Posterior vena cava (tissue), 2 donors: ENCODE results near the gene IGFBPL1. TPM values are rescaled to one million over a fixed set of nuclear protein-coding genes. Genes with fewer than 3 reads are reported as not detected.
"Not testable (repeated sequence)": the region's sequence is repeated elsewhere in the genome, so short reads cannot be mapped to it uniquely, and the experiment has no call there.

Source experiments
- DNase-seq: peaks from one replicate; pipeline ENCODE4 v3.0.0-alpha.2; 2020; ENCODE audit warnings: low spot score
- intact Hi-C, 2 donors: fragments of 100-400 bp; cut with DNase I; formaldehyde crosslinking; loops; one replicate each; pipeline versions ENCODE4 v1.14.1 to v1.14.2; 2022 to 2023
- total RNA-seq, 2 donors: library from RNA; stranded (reverse); fragmentation: NEBNext Ultra II Directional; extraction: Animal tissue kit (Norgen Biotek cat#: 25700); gene quantifications; one replicate each; pipeline ENCODE4 v1.2.1, GENCODE V29; 2021
- donor health status: DM: yes; HTN: yes; CAD: no.
- donor health status: DM: yes; HTN: yes; CAD: no.

The IGFBPL1 gene
- total RNA-seq, 2 donors from 2014 or later: 2.7 to 5.5 TPM

- intact Hi-C loops: loop anchor here in 1 of 2 donors (10.0 kb wide), 1 partner anchor 432 kb away; no protein-coding TSS in a partner anchor
- no peak for DNase-seq
These were observed 37.8 kb downstream of the IGFBPL1 start for GRCh38 chr9:38386319-38386895.

GRCh38 chr9:38385896-38386295 is 38.4 kb downstream of the IGFBPL1 start:
- intact Hi-C loops: loop anchor here in 1 of 2 donors (10.0 kb wide), 1 partner anchor 431 kb away; no protein-coding TSS in a partner anchor
- DNase-seq: no peak

GRCh38 chr9:38384990-38385848 is 39.0 kb downstream of the IGFBPL1 start:
- intact Hi-C loops: loop anchor here in 1 of 2 donors (10.0 kb wide), 1 partner anchor 430 kb away; no protein-coding TSS in a partner anchor
- no peak for DNase-seq

GRCh38 chr9:38382141-38382540 is 42.1 kb downstream of the IGFBPL1 start:
- DNase-seq: no peak
- intact Hi-C loops: loop anchor here in 1 of 2 donors (10.0 kb wide), 1 partner anchor 427 kb away; no protein-coding TSS in a partner anchor

- DNase-seq: no peak
- intact Hi-C loops: loop anchor here in 1 of 2 donors (10.0 kb wide), 1 partner anchor 426 kb away; no protein-coding TSS in a partner anchor
These were observed 43.3 kb downstream of the IGFBPL1 start for GRCh38 chr9:38380872-38381534.

- intact Hi-C loops: loop anchor here in 1 of 2 donors (10.0 kb wide), 1 partner anchor 426 kb away; no protein-coding TSS in a partner anchor
These were observed 43.9 kb downstream of the IGFBPL1 start for GRCh38 chr9:38380230-38380871.

GRCh38 chr9:38377336-38378083 is 46.7 kb downstream of the IGFBPL1 start:
- not testable (repeated sequence) for DNase-seq
- intact Hi-C loops: loop anchor here in 1 of 2 donors (2.0 kb wide), 1 partner anchor 15 kb away; the partner anchor contains the start of gene ALDH1B1

More at GRCh38 chr9:38380230-38380871, 43.9 kb downstream of the IGFBPL1 start:
- no peak for DNase-seq

GRCh38 chr9:38376021-38376670 is 48.1 kb downstream of the IGFBPL1 start:
- DNase-seq: no peak
- intact Hi-C loops: loop anchor here in 1 of 2 donors (2.0 kb wide), 1 partner anchor 17 kb away; the partner anchor contains the start of gene ALDH1B1

GRCh38 chr9:38375572-38375963 is 48.7 kb downstream of the IGFBPL1 start:
- intact Hi-C loops: no loop called here
- DNase-seq: no peak

GRCh38 chr9:38374847-38375571 is 49.2 kb downstream of the IGFBPL1 start:
- intact Hi-C loops: no loop called here
- DNase-seq: no peak

GRCh38 chr9:38373679-38374078 is 50.6 kb downstream of the IGFBPL1 start:
- intact Hi-C loops: no loop called here
- no peak for DNase-seq

- no peak for DNase-seq
These were observed 51.3 kb downstream of the IGFBPL1 start for GRCh38 chr9:38372762-38373619.

GRCh38 chr9:38371495-38371894 is 52.8 kb downstream of the IGFBPL1 start:
- DNase-seq: no peak
- intact Hi-C loops: no loop called here

More at GRCh38 chr9:38372762-38373619, 51.3 kb downstream of the IGFBPL1 start:
- intact Hi-C loops: no loop called here

GRCh38 chr9:38370176-38370575 is 54.1 kb downstream of the IGFBPL1 start:
- intact Hi-C loops: no loop called here
- DNase-seq: no peak

GRCh38 chr9:38368731-38369130 is 55.5 kb downstream of the IGFBPL1 start:
- intact Hi-C loops: loop anchor here in 1 of 2 donors (10.0 kb wide), 2 partner anchors 284 to 624 kb away; no protein-coding TSS in a partner anchor

GRCh38 chr9:38367898-38368297 is 56.4 kb downstream of the IGFBPL1 start:
- no peak for DNase-seq
- intact Hi-C loops: loop anchor here in 1 of 2 donors (10.0 kb wide), 2 partner anchors 283 to 623 kb away; no protein-coding TSS in a partner anchor

More at GRCh38 chr9:38368731-38369130, 55.5 kb downstream of the IGFBPL1 start:
- DNase-seq: no peak
